H54 (cell line): ENCODE data around the gene MKRN2.

ENCODE experiments used
- DNase-seq: peaks from one replicate; pipeline ENCODE4 v3.0.0; 2011; ENCODE audit warnings: low spot score, mixed read lengths; ENCODE audit not compliant: insufficient read length
- FAIRE-seq: peaks from 3 replicates; lab custom pipeline; 2011; peaks lifted over from hg19 to GRCh38; lab: Jason Lieb, UNC
- POLR2A ChIP-seq: IDR thresholded peaks from 2 replicates; pipeline ENCODE4 v1.6.1; 2011; ENCODE audit warnings: low read depth, mild to moderate bottlenecking, low read length

The MKRN2 gene

DNA sequence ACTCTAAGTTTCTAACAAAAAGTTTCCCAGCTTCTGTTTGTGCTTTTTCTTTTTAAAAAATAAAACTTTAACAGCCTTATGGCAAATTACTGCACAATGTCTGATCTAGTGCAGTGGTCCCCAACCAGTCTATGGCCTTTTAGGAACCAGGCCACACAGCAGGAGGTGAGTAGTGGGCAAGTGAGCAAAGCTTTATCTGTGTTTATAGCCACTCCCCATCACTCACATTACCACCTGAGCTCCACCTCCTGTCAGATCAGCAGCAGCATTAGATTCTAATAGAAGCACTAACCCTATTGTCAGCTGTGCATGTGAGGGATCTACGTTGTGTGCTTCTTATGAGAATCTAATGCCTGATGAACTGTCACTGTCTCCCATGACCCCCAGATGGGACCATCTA is 5.6 kb downstream of the MKRN2 start:
- FAIRE-seq: no peak
- TF ChIP-seq POLR2A: no peak

DNA sequence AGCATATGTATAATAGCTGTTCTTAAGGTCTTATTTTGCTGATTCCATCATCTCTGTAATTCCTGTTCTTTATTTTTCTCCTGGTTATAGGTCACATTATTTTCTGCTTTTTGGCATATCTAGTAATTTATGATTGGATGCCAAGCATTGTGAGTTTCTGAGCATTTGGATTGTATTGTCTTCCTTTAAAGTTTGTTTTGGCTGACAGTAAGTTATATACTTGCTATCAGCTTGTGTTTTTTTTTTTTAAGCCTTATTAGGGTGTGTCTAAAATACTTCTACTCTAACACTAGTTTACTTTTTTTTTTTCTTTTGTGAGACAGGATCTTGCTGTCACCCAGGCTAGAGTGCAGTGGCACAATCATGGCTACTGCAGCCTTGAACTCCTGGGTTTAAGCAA is 10.1 kb downstream of the MKRN2 start:
- no peak for FAIRE-seq
- DNase-seq: no peak
- no peak for TF ChIP-seq POLR2A

More for the DNA sequence above, 5.6 kb downstream of the MKRN2 start:
- no peak for DNase-seq

DNA sequence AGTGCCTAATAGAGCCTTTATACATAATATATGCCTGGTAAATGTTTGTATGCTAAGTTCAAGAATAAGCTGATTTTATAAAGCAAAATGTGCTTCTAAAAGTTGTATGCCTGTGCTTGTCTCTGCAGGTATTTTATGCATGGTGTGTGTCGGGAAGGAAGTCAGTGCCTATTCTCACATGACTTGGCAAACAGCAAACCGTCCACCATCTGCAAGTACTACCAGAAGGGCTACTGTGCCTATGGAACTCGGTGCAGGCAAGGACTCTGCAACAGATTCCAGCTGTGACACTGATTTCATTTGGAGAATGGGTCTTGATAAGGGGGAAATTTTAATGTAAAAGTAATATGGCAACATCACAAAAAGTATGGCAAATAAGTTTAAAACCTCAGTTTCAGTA is 11.9 kb downstream of the MKRN2 start:
- FAIRE-seq (no peak), DNase-seq (no peak)
- no peak for TF ChIP-seq POLR2A

DNA sequence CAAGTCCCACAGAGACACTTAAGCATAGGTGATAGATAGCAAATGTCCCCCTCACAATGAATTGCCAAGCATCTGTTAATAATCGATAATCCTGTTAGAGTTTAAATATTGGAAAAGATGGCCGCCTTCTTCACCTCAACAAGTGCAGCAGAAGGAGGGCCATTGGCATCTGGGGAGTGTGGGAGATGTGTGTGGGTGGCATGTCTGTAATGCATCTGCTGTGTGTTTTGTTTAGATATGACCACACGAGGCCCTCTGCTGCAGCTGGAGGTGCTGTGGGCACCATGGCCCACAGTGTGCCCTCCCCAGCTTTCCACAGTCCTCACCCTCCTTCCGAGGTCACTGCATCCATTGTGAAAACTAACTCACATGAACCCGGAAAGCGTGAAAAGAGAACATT is 12.9 kb downstream of the MKRN2 start:
- DNase-seq (no peak), FAIRE-seq (no peak)
- no peak for TF ChIP-seq POLR2A

DNA sequence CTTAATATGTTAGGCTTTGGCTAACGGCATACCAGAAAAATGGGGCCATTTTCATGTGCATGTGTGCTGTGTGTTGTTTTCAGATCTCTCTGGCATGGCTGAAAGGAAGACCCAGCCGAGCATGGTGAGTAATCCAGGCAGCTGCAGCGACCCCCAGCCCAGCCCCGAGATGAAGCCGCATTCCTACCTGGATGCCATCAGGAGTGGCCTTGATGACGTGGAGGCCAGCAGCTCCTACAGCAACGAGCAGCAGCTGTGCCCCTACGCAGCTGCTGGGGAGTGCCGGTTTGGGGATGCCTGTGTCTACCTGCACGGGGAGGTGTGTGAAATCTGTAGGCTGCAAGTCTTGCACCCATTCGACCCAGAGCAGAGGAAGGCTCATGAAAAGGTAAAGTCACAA is 15.1 kb downstream of the MKRN2 start:
- FAIRE-seq: no peak
- TF ChIP-seq POLR2A: no peak
- no peak for DNase-seq

DNA sequence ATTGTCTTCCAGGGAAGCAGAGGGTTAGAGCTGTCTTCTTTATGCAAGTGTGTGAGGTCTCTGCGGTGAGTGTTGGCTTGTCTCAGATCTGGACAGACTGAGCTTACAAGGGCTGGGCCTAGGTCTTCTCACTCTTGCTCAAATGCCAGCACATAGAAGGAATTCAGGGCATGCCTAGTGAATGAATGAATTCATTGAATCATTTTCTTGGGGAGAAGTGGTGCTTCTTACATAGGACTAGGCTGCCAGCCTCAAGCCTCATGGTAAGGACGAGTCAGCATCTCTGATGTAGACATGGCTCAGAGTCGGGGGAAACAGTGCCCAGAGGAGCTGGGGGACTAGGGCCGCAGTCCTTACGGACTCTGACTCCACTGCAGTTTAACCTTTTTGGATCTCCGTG is 17.2 kb downstream of the MKRN2 start:
- no peak for DNase-seq
- FAIRE-seq: no peak
- no peak for TF ChIP-seq POLR2A

DNA sequence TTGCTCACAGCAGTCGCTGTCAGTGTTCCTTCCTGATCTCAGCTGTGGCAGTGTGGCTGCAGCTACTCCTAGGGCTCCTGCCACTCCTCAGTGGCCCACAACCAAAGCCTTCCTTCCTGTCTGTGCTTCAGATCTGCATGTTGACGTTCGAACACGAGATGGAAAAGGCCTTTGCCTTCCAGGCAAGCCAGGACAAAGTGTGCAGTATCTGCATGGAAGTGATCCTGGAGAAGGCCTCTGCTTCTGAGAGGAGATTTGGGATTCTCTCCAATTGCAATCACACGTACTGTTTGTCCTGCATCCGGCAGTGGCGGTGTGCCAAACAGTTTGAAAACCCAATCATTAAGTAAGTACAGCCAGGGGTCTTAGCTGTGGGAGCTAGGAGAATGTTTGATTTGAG is 17.8 kb downstream of the MKRN2 start:
- TF ChIP-seq POLR2A: no peak
- FAIRE-seq: no peak
- DNase-seq: no peak

DNA sequence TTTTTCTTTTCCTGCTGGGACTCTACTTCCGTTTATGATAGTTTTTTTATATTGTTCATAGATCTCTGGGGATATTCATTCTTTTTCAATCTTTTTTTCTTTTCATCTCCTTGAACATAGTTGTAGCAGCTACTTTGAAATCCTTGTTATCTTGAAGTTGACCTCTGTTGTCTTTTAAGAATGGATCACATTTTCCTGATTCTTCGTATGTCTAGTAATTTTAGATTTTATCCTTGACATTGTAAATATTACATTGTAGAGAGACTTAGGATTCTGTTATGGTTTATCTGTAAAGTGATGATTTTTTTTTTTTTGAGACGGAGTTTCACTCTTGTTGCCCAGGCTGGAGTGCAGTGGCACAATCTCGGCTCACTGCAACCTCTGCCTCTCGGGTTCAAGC is 20.5 kb downstream of the MKRN2 start:
- DNase-seq (no peak), FAIRE-seq (no peak)
- TF ChIP-seq POLR2A: no peak

DNA sequence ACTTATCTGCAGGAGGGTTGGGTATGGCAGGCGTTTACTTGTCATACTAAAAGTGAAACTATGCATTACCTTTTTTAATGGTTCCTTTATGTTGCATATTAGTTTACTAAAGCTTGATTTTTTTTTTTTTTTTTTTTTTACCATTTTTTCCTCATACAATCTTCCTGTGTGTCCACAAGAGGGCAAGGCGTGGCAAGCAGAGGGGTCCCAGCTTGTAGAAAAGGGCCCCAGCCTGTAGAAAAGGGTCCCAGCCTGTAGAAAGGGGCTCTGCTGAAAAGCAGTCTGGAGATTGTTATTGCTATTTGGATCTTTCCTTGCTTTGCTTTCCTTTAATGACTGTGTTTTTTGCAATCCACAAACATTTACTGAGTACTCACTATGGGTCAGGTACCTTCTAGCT is 21.9 kb downstream of the MKRN2 start:
- no peak for DNase-seq
- FAIRE-seq: no peak
- no peak for TF ChIP-seq POLR2A

DNA sequence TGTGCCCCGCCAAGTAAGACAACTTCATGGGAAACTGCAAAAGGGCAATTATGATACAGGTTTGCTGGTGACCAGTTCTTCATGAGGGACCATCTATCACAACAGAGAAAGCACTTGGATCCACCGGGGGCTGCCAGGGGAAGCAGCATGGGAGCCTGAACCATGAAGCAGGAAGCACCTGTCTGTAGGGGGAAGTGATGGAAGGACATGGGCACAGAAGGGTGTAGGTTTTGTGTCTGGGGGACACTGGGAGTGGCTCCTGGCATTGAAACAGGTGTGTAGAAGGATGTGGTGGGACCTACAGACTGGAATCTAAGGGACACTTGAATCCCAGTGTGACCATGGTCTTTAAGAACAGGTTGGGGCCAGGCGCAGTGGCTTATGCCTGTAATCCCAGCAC is 22.6 kb downstream of the MKRN2 start:
- no peak for FAIRE-seq
- TF ChIP-seq POLR2A: no peak
- no peak for DNase-seq

DNA sequence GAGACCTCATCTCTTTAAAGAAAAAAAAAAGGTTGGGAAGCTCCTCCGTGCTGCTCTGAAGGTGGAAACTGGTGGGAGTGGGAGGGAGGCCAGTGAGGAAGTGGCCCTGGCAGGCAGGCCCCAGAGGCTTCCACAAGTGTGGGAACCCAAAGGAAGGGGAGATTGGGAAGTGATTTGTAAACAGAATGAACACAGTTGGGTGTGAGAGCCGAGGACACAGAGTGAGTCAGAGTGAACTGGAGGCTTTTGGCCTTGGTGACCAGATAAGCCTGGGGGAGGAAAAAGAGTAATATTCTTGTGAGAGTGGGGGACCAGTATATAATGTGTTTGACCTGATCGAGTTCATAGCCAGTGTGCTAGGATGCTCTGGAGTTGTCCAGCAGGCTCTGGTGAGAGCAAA is 23.0 kb downstream of the MKRN2 start:
- no peak for TF ChIP-seq POLR2A
- FAIRE-seq: no peak
- no peak for DNase-seq

DNA sequence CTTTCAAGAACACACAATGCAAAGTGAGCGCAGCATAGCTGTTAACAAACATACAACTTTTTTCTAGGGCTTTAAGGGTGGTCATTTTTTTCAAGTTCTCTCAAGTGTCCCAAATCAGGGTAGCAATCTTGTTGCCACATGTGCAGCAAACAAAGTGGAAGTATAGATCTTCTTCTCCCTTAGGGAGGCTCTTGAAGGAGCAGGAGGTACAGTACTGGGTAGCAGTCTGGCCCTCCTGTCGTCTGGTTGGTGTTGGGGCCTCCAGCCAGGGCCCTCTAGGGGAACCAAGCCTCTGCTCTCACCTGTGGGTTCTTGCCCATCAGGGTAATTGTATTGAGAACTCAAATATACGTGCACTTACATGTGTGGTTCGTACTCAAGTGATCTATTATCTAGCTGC is 25.8 kb downstream of the MKRN2 start:
- DNase-seq (no peak), FAIRE-seq (no peak)
- no peak for TF ChIP-seq POLR2A

DNA sequence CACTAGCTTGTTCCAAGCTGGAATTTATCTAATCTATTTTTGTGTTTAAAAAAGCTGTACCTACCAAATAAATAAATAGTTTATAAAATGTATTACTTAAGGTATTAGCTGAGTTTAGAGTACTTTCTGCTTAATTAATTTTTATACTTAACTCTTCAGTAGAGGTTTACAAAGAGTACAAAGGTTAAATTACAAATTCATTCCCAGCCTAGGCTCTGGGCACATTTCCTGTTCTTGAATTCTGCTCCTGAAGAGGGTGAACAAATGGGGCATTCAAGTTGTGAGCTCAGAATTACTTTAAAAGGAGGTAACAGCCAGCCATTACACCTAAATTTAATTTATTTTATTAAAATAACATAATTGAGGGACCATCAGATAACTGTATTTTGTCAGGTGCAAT is 26.4 kb downstream of the MKRN2 start:
- no peak for DNase-seq

DNA sequence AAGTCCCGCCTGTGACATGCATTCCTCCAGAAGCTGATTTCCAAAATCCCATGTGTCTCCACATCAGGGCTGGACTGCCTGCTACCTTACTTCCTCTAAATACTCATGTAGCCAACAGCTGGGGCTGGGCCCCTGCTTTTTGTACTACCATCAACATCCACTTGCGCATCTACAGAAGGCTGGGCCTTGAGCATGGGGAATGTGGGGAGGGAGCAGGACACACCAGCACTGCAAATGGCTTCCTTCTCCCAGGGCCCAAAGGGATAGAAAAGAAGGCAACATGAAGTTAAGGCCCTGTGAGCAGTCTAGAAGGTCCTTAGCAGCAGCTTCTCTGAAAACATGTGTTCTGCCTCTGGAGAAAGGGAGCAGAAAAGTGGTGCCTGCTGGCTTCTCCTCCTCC is 27.2 kb downstream of the MKRN2 start:
- TF ChIP-seq POLR2A: no peak
- no peak for DNase-seq
- no peak for FAIRE-seq

More for the DNA sequence above, 26.4 kb downstream of the MKRN2 start:
- FAIRE-seq: no peak
- no peak for TF ChIP-seq POLR2A

DNA sequence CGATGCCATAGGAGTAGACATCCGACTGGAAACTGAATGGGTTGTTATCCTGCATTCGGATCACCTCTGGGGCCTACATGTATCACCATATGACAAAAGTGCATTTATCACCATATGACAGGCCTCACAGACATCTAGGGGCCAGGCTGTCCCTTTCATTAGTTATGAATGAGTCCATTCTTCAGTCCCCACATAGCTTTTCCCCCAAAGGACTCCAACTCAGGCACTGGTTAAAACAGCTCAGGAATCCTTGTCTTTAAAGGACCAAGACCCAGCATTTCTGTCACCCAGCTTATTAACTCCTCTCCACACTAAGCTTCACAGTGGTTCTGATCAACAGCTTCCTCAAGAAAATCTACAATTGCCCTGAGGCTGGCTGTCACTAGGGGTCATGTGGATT is 28.3 kb downstream of the MKRN2 start:
- no peak for FAIRE-seq
- DNase-seq: no peak
- no peak for TF ChIP-seq POLR2A

DNA sequence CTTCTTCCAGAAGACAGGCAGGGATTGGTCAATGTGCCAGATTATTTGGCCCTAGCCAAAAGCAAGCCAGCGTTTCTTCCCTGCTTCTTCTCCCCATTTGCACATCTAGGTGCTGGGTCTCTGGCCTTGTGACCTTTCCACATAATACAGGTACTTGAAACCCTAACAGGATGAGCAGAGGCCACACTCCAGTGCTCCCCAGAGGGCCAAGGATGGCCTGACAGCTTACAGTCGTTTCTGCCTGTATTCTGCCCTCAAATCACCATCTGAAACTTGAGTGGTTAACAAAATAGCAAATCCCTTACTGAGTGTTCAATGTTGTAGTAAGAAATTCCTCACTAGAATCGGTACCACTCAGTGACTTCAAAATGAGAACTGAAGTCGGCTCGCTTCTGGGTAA is 29.1 kb downstream of the MKRN2 start:
- TF ChIP-seq POLR2A: no peak
- FAIRE-seq (no peak), DNase-seq (no peak)

DNA sequence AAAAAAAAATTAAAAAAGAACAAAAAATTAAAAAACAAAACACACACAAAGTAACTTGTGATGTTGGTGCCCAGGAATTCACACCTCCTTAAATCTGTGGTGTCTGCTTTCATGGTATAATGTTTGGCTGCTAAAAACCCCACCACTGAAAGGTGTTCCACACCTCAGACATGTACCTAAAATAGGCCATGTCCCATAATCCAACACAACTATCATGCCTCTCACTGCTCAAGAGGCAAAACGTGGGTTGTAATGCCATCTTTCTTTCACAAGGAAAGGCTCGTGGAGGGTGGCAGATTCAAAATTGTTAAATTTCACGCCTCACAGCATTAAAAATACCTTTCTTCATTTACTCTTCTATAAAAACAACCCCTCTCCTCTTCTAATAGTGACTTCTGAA is 29.5 kb downstream of the MKRN2 start:
- DNase-seq (no peak), FAIRE-seq (no peak)
- TF ChIP-seq POLR2A: no peak
